ENCODE data around the gene ZFAND5.
A peak's percentile ranks its signal among the peaks of the same experiment; 100 is the strongest.

The ZFAND5 gene

GRCh38 chr9:72322259-72322658, 42.7 kb downstream of the ZFAND5 start:
- DNase-seq = no peak

- DNase-seq = peak in 1 of 2 experiments; percentile 7
Observed at GRCh38 chr9:72315510-72316311, 49.3 kb downstream of the ZFAND5 start.

GRCh38 chr9:72315089-72315509, 49.9 kb downstream of the ZFAND5 start:
- no peak for DNase-seq

GRCh38 chr9:72313507-72313906, 51.5 kb downstream of the ZFAND5 start:
- no peak for DNase-seq

DNA sequence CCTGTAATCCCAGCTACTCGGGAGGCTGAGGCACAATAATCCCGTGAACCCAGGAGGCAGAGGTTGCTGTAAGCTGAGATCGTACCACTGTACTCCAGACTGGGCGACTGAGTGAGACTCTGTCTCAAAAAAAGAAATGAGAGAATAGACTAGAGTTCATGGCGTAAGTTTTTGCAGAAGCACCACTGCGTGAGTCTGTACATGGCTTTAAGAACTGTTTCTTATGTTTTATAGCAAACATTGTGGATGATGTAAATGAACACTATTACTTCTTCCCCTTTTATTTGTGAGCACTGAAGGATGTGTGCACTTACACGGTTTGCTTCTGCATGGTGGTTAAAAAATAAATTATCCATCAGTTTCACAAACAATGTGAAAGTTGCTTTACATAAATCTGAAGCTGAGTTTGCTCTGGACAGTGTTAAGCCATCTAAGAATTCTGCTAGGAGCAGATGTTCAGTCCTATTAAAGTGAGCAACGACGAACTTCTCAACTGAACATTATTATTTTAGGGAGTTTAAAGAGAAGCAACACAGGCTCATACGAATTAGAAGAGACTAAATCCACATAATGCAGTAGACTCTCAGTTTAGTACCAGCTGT, 52.5 kb downstream of the ZFAND5 start:
- DNase-seq = no peak

- no peak for DNase-seq
Observed at GRCh38 chr9:72309364-72310133, 55.5 kb downstream of the ZFAND5 start.

DNA sequence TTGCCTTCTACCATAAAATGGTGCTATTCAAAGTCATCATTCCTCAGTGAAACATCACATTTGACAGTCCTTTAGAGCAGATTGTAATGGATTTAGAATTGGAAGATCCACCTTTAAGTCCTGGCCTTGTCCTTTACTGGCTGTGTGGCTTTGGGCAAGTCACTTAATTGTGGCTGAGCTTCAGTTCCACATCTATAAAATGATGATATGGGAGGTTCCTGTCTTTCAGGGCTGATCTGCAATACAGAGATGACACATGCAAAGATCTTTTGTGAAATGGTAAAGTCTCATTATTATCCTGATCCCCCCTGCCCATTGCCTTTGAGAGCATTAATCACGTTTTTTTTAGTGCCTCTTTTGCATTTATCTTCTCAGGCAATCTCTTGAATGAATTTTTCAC, 58.2 kb downstream of the ZFAND5 start:
- no peak for DNase-seq

DNA sequence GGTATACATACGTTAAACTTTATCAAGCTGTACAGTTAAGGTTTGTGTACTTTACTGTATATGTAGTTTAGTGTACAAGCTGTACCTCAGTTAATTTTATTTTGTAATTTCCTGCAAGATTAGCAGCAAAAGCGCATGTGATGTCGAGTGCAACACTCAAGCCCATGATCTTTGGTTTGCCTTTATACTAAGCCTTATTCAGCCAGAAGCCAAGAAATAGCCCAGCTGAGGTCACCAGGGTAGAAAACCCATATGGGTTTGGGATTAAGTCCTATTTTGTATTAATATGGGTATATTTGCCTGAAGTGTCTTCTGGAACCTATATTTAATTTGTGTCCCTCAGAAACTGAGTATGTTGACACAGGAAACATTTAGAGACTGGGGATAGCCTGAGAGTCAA, 59.3 kb downstream of the ZFAND5 start:
- DNase-seq = no peak

DNA sequence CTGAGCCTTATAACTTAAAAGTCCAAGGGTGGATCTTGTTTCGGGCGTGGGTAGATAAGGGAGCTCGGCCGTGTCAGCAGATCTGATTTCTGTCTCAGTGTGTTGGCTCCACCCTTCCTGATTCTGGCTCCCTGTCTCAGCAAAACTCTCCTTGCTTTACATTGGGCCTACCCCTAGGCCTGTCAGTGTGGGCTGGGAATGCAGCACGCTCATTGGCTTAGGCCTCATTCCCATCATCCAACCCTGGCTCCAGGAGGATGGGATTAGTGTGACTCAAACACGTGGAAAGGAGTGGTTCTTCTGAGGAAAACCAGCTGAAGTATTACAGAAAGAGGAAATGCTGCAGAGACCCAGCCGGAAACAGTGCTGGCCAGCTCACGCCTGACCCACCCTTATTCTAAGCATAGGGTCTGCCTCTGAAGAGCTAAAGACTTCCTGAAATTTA, 59.9 kb downstream of the ZFAND5 start:
- no peak for DNase-seq

GRCh38 chr9:72304538-72304937, 60.5 kb downstream of the ZFAND5 start:
- DNase-seq = no peak
